CD4-positive, alpha-beta T cell treated with Interleukin-6 at 100 ng/mL for 8 hours (primary cell): ENCODE measurements around the gene LRRC8D.
"Not testable (repeated sequence)": the region's sequence is repeated elsewhere in the genome, so short reads cannot be mapped to it uniquely, and the experiment has no call there.

Experiments
- DNase-seq: peaks from one replicate; pipeline ENCODE4 v3.0.0-alpha.2; 2020; ENCODE audit warnings: mixed read lengths, low spot score

The LRRC8D gene

GRCh38 chr1:89962024-89962741, 141.4 kb downstream of the LRRC8D start:
- DNase-seq, result no peak

GRCh38 chr1:89962742-89963075, 141.9 kb downstream of the LRRC8D start:
- no peak for DNase-seq

DNA sequence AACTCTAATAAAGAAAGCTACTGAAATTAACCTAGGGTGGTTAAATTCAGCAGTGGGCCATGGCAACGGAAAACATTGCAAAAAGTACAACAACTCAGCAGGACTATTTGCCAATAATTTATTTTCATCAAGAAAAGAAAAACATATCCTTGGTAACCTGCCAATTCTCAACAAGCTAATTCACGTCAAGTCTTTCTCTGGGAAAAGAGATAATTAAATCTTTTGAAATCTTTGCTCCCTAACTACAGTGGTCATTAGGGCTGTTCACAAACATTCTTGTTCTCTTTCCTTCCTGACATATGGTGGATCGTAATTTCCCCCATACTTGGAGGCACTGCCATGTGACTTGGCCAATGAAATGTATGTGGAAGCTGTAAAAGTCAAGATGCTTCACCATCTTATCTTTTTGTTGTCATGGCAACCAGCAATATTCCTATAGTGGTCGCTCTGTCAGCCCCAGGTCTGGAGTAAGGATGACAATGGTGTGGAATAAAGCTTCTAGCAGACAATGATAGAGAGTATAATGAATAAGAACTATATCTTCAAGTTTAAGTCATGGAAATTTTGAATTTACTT, 144.4 kb downstream of the LRRC8D start:
- DNase-seq, result no peak

- no peak for DNase-seq
Measured at GRCh38 chr1:89966656-89967055, 145.8 kb downstream of the LRRC8D start.

DNA sequence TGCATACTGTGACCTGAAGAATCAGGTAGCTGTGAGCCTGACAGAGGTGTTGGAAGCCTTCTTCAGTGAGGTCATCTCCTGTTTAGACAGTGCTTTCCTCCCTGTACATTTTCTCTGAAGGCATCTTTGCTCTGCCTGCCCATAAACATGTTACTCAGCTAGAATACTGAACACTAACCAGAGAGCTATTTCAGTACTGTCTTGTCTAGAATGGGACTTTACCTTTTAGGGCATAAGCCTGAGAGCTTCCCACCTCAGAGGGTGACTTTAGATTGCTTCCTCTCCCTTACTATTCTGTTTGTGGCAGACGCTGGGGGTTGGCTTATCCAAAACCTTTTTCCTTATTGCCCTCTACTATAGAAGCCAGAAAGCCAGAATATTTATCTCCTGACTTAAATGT, 150.8 kb downstream of the LRRC8D start:
- DNase-seq, result no peak

GRCh38 chr1:89972024-89972423, 151.2 kb downstream of the LRRC8D start:
- DNase-seq, result no peak

DNA sequence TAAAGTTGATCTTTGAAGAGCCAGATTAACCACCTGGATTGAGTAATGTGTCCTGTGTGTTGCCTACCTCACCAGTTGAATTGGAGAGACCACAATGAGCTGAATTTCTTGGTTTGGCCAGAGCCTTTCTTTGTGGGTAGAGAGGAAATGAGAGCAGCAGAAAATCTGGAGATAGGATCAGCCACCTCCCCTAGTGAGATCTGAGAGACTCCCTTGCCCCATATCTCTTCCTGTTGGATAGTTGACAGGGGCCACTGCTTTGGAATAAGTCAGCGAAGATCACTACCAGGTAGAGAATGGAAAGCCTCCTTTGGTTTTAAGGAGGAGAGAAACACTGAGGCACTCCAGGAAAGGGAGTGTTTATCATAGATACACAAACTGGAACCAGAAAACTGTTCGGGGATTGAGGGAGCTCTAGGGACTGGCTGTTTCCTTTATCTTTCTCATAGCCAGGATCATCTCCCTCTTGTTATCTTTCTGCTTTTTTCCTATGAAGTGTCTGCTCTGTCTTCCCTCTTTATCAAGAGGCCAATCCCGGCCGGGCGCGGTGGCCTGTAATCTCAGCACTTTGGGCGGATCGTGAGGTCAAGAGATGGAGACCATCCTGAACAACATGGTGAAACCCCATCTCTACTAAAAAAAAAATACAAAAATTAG, 152.8 kb downstream of the LRRC8D start:
- no peak for DNase-seq

- DNase-seq, result no peak
Measured at GRCh38 chr1:89974256-89974655, 153.4 kb downstream of the LRRC8D start.

DNA sequence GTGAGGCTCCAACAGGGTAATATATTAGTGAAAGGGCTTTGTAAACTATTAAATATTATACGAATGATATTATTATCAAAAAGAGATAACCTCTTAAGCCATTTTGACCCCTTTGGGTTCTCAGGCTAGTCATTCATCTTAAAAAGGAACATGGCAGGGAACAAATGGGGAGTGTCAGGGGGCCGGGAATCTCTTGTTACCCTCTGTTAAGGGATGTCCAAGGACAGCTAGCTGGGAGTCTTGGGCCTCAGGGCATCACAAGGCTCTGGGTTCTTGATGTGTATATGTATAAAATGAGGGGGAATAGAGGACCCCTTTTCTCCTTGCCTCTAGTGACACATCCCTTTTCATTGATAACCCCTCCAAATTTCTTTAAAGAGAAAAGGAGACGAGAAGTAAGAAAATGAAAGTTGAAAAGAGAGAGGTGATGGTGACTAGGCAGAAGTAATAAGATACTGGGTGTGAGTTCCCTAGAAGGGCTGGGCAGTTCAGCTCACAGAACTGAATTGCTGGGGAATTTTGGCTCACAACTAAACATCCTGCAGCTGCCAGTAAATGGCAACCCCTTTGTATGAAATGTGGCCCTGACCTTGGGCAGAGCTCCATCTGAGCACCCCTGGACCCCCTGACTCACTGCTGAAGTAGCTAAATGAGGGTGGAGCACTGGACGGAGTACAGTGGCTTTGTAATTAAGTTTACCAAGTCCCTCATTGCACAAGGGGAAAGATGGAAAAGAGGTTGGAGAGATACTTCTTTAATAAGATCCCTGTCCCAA, 154.1 kb downstream of the LRRC8D start:
- DNase-seq, result no peak

DNA sequence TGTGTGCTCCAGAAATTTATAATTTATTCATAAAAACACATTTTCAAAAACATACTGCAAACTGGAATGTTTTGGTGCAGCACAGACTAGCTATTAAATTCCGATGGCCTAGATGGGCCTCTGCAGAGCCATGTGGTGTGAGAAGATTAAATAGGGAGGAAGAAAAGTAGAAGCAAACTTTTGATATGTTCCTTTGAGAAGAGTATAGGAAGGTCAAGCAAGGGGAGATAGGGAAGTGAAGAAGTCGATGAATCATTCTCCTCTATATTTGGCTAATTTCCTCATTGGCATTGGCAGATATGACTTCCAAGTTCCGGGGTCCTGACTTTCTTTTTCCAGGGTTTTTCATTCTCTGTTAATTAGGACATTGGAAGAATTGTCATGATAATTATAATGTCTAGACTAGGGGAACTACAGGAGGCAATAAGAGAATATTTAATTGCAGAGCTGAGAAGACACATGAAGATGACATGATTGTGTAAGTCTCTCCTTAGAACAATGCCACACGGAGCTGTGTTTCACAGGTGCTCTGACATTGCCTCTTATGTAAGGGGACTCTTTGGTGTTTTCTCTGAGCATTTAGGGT, 154.8 kb downstream of the LRRC8D start:
- no peak for DNase-seq

DNA sequence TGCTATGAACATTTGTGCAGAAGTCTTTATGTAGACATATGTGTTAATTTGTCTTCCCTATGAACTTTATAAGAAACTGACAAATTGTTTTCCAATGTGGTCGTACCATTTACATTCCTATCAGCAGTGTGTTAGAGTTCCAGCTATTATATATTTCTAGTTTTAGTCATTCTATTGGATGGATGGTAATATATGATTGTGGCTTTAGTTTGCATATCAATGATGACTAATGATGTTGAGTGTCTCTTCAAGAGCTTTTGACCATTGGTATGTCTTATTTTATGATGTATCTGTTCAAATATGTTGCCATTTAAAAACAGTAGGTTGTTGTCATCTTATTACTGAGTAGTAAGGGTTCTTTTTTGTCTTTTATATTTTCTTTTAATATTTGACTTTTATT, 157.9 kb downstream of the LRRC8D start:
- DNase-seq, result no peak

DNA sequence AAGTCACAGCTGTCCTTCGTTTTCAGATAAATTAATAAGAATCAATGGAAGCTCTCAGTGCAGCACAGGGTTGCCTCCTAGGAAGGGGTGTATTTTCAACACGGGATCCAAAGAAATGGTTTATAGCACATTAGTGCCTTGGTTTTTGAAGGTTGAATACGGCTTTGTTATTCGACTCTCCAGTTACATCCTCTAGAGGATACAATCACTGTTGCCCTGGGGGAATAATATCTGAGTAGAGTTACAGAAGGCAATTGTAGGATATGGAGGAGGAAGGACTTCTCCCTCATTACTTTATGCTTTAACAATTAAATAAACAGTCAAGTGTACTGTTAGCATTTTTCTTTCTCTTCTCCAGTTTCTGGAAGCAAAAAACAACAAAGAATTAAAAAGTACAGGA, 159.8 kb downstream of the LRRC8D start:
- DNase-seq, result no peak

DNA sequence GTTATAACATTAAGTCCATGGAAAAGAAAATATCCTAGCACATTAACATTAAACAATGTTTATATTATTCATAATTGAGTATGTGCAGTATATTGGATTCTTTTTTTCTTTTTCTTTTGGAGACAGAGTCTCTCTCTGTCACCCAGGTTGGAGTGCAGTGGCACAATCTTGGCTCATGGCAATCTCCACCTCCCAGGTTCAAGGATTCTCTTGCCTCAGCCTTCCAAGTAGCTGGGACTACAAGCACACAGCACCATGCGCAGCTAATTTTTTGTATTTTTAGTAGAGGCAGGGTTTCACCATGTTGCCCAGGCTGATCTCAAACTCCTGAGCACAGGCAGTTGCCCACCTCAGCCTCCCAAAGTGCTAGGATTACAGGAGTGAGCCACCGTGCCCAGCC, 162.0 kb downstream of the LRRC8D start:
- DNase-seq, result not testable (repeated sequence)

- DNase-seq, result not testable (repeated sequence)
Measured at GRCh38 chr1:89984564-89985116, 163.8 kb downstream of the LRRC8D start.

GRCh38 chr1:89986020-89986419, 165.2 kb downstream of the LRRC8D start:
- no peak for DNase-seq
